H9 (cell line): Measurements from ENCODE around the gene STK32C. TPM values are rescaled to one million over a fixed set of nuclear protein-coding genes. Genes with fewer than 3 reads are reported as not detected.

Experiments used
- DNase-seq: peaks from one replicate; pipeline ENCODE4 v3.0.0-alpha.2; 2017
- H2AFZ ChIP-seq: one replicate; pipeline ENCODE4 v1.6.1; 2013; ENCODE audit warnings: mild to moderate bottlenecking, low read length, control low read depth, moderate library complexity
- H2AK5ac ChIP-seq: 2 replicates; pipeline ENCODE4 v1.6.1; 2013; ENCODE audit warnings: low read length, control low read depth, mixed read lengths; ENCODE audit not compliant: insufficient read length
- H2BK120ac ChIP-seq: one replicate; pipeline ENCODE4 v1.6.1; 2013; ENCODE audit warnings: low read depth, mild to moderate bottlenecking, low read length, control low read depth, inconsistent platforms; ENCODE audit not compliant: poor library complexity, severe bottlenecking
- H2BK12ac ChIP-seq: 2 replicates; pipeline ENCODE4 v1.6.1; 2013; ENCODE audit warnings: low read length, control low read depth, mixed read lengths, low read depth; ENCODE audit not compliant: insufficient read length
- H2BK15ac ChIP-seq: 2 replicates; pipeline ENCODE4 v1.6.1; 2013; ENCODE audit warnings: low read depth, low read length, control low read depth
- H2BK20ac ChIP-seq: one replicate; pipeline ENCODE4 v1.6.1; 2013; ENCODE audit warnings: low read depth, mild to moderate bottlenecking, low read length, control low read depth, inconsistent platforms; ENCODE audit not compliant: poor library complexity, severe bottlenecking
- H2BK5ac ChIP-seq: 2 replicates; pipeline ENCODE4 v1.6.1; 2013; ENCODE audit warnings: low read length, control low read depth, mixed read lengths; ENCODE audit not compliant: insufficient read length
- H3K14ac ChIP-seq: 2 replicates; pipeline ENCODE4 v1.6.1; 2013; ENCODE audit warnings: low read length, control low read depth; ENCODE audit not compliant: insufficient read depth
- H3K18ac ChIP-seq: 2 replicates; pipeline ENCODE4 v1.6.1; 2013; ENCODE audit warnings: low read depth, mild to moderate bottlenecking, mixed read lengths, low read length, control low read depth; ENCODE audit not compliant: insufficient read length
- H3K23ac ChIP-seq: 2 replicates; pipeline ENCODE4 v1.6.1; 2013; ENCODE audit warnings: low read length, control low read depth, mixed read lengths, low read depth; ENCODE audit not compliant: insufficient read length
- H3K23me2 ChIP-seq: 2 replicates; pipeline ENCODE4 v1.6.1; 2013; ENCODE audit warnings: low read depth, mild to moderate bottlenecking, mixed read lengths, low read length, control low read depth; ENCODE audit not compliant: insufficient read length, poor library complexity, severe bottlenecking
- H3K27ac ChIP-seq: 2 replicates; pipeline ENCODE4 v1.5.1; 2013; ENCODE audit warnings: low read length, control low read depth, mixed read lengths, low read depth; ENCODE audit not compliant: insufficient read length
- H3K27me3 ChIP-seq: 2 replicates; pipeline ENCODE4 v1.6.1; 2013; ENCODE audit warnings: low read length, control low read depth, inconsistent platforms; ENCODE audit not compliant: insufficient read depth
- H3K4ac ChIP-seq: 2 replicates; pipeline ENCODE4 v1.6.1; 2013; ENCODE audit warnings: low read depth, mild to moderate bottlenecking, control low read depth, inconsistent platforms, low read length, moderate library complexity
- H3K4me1 ChIP-seq: 2 replicates; pipeline ENCODE4 v1.6.1; 2013; ENCODE audit warnings: low read length, control low read depth, inconsistent platforms; ENCODE audit not compliant: insufficient read depth
- H3K4me2 ChIP-seq: 2 replicates; pipeline ENCODE4 v1.6.1; 2013; ENCODE audit warnings: low read length, control low read depth, mixed read lengths; ENCODE audit not compliant: insufficient read length, insufficient read depth
- H3K56ac ChIP-seq: 2 replicates; pipeline ENCODE4 v1.6.1; 2013; ENCODE audit warnings: low read depth, mild to moderate bottlenecking, mixed read lengths, low read length, control low read depth; ENCODE audit not compliant: insufficient read length
- H3K79me1 ChIP-seq: 2 replicates; pipeline ENCODE4 v1.6.1; 2013; ENCODE audit warnings: low read depth, mild to moderate bottlenecking, moderate library complexity, low read length, control low read depth, inconsistent platforms; ENCODE audit not compliant: insufficient read depth, poor library complexity, severe bottlenecking
- H3K79me2 ChIP-seq: 2 replicates; pipeline ENCODE4 v1.6.1; 2013; ENCODE audit warnings: low read length, control low read depth, inconsistent platforms; ENCODE audit not compliant: insufficient read depth
- H3K9ac ChIP-seq: 2 replicates; pipeline ENCODE4 v1.6.1; 2013; ENCODE audit warnings: low read length, control low read depth, mixed read lengths; ENCODE audit not compliant: insufficient read length; ENCODE audit errors: extremely low read depth
- H3K9me3 ChIP-seq: one replicate; pipeline ENCODE4 v1.6.1; 2013; ENCODE audit warnings: low read depth, low read length, inconsistent platforms; ENCODE audit not compliant: control insufficient read depth
- H3T11ph ChIP-seq: one replicate; pipeline ENCODE4 v1.6.1; 2013; ENCODE audit warnings: mild to moderate bottlenecking, low read length, control low read depth, inconsistent platforms
- H4K20me1 ChIP-seq: one replicate; pipeline ENCODE4 v1.6.1; 2013; ENCODE audit not compliant: control insufficient read depth, insufficient read length, insufficient read depth
- H4K5ac ChIP-seq: 2 replicates; pipeline ENCODE4 v1.6.1; 2013; ENCODE audit warnings: low read depth, mild to moderate bottlenecking, mixed read lengths, low read length, control low read depth; ENCODE audit not compliant: insufficient read length
- H4K8ac ChIP-seq: replicated peaks from 2 replicates; pipeline ENCODE4 v1.6.1; 2013; ENCODE audit warnings: low read length, control low read depth, mixed read lengths, low read depth; ENCODE audit not compliant: insufficient read length
- H4K91ac ChIP-seq: 2 replicates; pipeline ENCODE4 v1.6.1; 2013; ENCODE audit warnings: low read depth, mild to moderate bottlenecking, moderate library complexity, mixed read lengths, low read length, control low read depth; ENCODE audit not compliant: insufficient read length
- H3K27ac Mint-ChIP-seq, 3 experiments: 2 replicates in 2 of 3; 3 replicates in 1 of 3; pipeline ENCODE4 v1.8.0; 2020 to 2021; ENCODE audit warnings: mixed read lengths in 3 of 3, mild to moderate bottlenecking in 1 of 3, moderate library complexity in 1 of 3
- H3K27me3 Mint-ChIP-seq: 2 replicates; pipeline ENCODE4 v1.8.0; 2021; ENCODE audit warnings: low read depth, mild to moderate bottlenecking, moderate library complexity, mixed read lengths
- H3K36me3 Mint-ChIP-seq, 3 experiments: 2 replicates in 2 of 3; 3 replicates in 1 of 3; pipeline ENCODE4 v1.8.0; 2020 to 2021; ENCODE audit warnings: low read depth in 3 of 3, mixed read lengths in 3 of 3; ENCODE audit not compliant: insufficient read depth in 1 of 3
- H3K4me1 Mint-ChIP-seq, 2 experiments: 2 replicates each; pipeline ENCODE4 v1.8.0; 2020; ENCODE audit warnings: mixed read lengths in 2 of 2
- H3K4me3 Mint-ChIP-seq, 2 experiments: 2 replicates in 1 of 2; 3 replicates in 1 of 2; pipeline ENCODE4 v1.8.0; 2020 to 2021; ENCODE audit warnings: mild to moderate bottlenecking in 2 of 2, mixed read lengths in 2 of 2, moderate library complexity in 1 of 2
- H3K9me3 Mint-ChIP-seq, 2 experiments: 2 replicates in 1 of 2; 3 replicates in 1 of 2; pipeline ENCODE4 v1.8.0; 2020; ENCODE audit warnings: mild to moderate bottlenecking in 2 of 2, mixed read lengths in 2 of 2, moderate library complexity in 1 of 2
- CTCF ChIP-seq: fragments of 200-600 bp; sonication (generic); conservative IDR thresholded peaks from 3 replicates; pipeline ENCODE4 v1.8.0; 2021; ENCODE audit warnings: antibody characterized with exemption, mild to moderate bottlenecking
- WGBS: extraction: QIAGEN DNeasy Blood & Tissue Kit; methylation state at CpG from one replicate; pipeline ENCODE4 v1.1.7; 2013; ENCODE audit warnings: missing lambda C conversion rate, low lambda C conversion rate, mixed read lengths; ENCODE audit not compliant: insufficient read length; ENCODE audit errors: extremely low coverage; 5-methylcytosine and 5-hydroxymethylcytosine counted together
- total RNA-seq: library from RNA; stranded (reverse); gene quantifications from 2 replicates; pipeline ENCODE4 v1.2.1, GENCODE V29; 2021

The STK32C gene
- total RNA-seq, 1 experiment from 2014 or later, result 11.3 TPM

- no CpG with 5 or more reads among the region's 24 CpGs for WGBS
- H3K27ac Mint-ChIP-seq, result peak overlapping the region in 1 of 3 experiments; percentile 66; a peak in 1 of 7 replicates
- peaks cover 4 to 7% of the 10 kb centered on the region in 2 experiments for H3K4me1 Mint-ChIP-seq
- Histone ChIP-seq H3K4me1 (no peaks in the 10 kb centered on the region), H2BK5ac (no peak overlapping the region), H4K20me1 (peaks cover 2% of the 10 kb centered on the region), H2BK12ac (no peak overlapping the region), H3K27me3 (no peaks in the 10 kb centered on the region), H3K56ac (no peak overlapping the region), H4K5ac (no peak overlapping the region), H3K79me1 (no peaks in the 10 kb centered on the region), H4K8ac (no peak overlapping the region), H3K4me2 (no peak overlapping the region), H3K4ac (no peak overlapping the region), H3K23me2 (no peaks in the 10 kb centered on the region), H4K91ac (no peak overlapping the region), H3K79me2 (no peaks in the 10 kb centered on the region; the same call in 1 of the 2 replicates), H3K18ac (no peak overlapping the region), H3K14ac (no peak overlapping the region; the same call in 1 of the 2 replicates), H3K9me3 (no peaks in the 10 kb centered on the region), H3K23ac (no peak overlapping the region), H2AK5ac (no peak overlapping the region), H2BK20ac (no peak overlapping the region), H3K27ac (no peak overlapping the region), H2BK15ac (no peak overlapping the region), H3K9ac (no peak overlapping the region), H3T11ph (no peak overlapping the region), H2AFZ (no peak overlapping the region), H2BK120ac (no peak overlapping the region)
- H3K27me3 Mint-ChIP-seq, result peaks cover 6% of the 10 kb centered on the region
- no peak for TF ChIP-seq CTCF
- no peak overlapping the region for H3K4me3 Mint-ChIP-seq
- H3K9me3 Mint-ChIP-seq, result peaks cover 0 to 5% of the 10 kb centered on the region in 2 experiments; a peak in 2 of 5 replicates
- no peak for DNase-seq
- no peaks in the 10 kb centered on the region; a peak in 1 of 7 replicates for H3K36me3 Mint-ChIP-seq
Measured at GRCh38 chr10:132283604-132284382, 24.0 kb downstream of the STK32C start.
